ENCODE data around the gene FHL2. TPM values are rescaled to one million over a fixed set of nuclear protein-coding genes. Genes with fewer than 3 reads are reported as not detected.

The FHL2 gene
- total and polyA plus RNA-seq, 12 donors, result 41.2 to 213 (median 103) TPM

- H3K27ac ChIP-seq, result peak overlapping the region in 1 of 5 donors; percentile 66
- WGBS, 4 donors, result 91 to 94% (median 93%) methylated on average over 15 to 20 of the region's 20 CpGs
- H3K9me3 ChIP-seq (replicated peaks in 1 of 3), result no peaks in the 10 kb centered on the region
- DNase-seq, result no peak
- TF ChIP-seq POLR2A (IDR thresholded peaks at IDR 0.05) (no peak), CTCF (IDR thresholded peaks at IDR 0.05) (no peak)
- no peak overlapping the region for H3K4me3 ChIP-seq
- peaks cover 0 to 33% of the 10 kb centered on the region in 2 donors for H3K36me3 ChIP-seq (replicated peaks in 1 of 2)
- intact Hi-C loops (cut with DNase I), result no loop called here
- H3K4me1 ChIP-seq (replicated peaks in 1 of 2), result peaks cover 9 to 56% of the 10 kb centered on the region in 2 donors
- no peaks in the 10 kb centered on the region for H3K27me3 ChIP-seq
These were observed 12.9 kb downstream of the FHL2 start for GRCh38 chr2:105385731-105386540.

- DNase-seq, result no peak
- H3K27ac ChIP-seq, result peak overlapping the region in 2 of 5 donors; percentile 66 to 70
- H3K4me3 ChIP-seq, result no peak overlapping the region
- WGBS, 4 donors, result 77 to 85% (median 82%) methylated on average over 5 of the region's 5 CpGs
- intact Hi-C loops (cut with DNase I), result no loop called here
- H3K36me3 ChIP-seq (replicated peaks in 1 of 2), result peaks cover 0 to 33% of the 10 kb centered on the region in 2 donors
- peaks cover 9 to 65% of the 10 kb centered on the region in 2 donors for H3K4me1 ChIP-seq (replicated peaks in 1 of 2)
- no peaks in the 10 kb centered on the region for H3K27me3 ChIP-seq
- TF ChIP-seq CTCF (IDR thresholded peaks at IDR 0.05), result no peak
- no peak for TF ChIP-seq POLR2A (IDR thresholded peaks at IDR 0.05)
- H3K9me3 ChIP-seq (replicated peaks in 1 of 3), result no peaks in the 10 kb centered on the region
These were observed 14.0 kb downstream of the FHL2 start for GRCh38 chr2:105384861-105385260.

GRCh38 chr2:105384216-105384615, 14.6 kb downstream of the FHL2 start:
- H3K36me3 ChIP-seq (replicated peaks in 1 of 2), result peaks cover 0 to 33% of the 10 kb centered on the region in 2 donors
- H3K4me3 ChIP-seq, result no peak overlapping the region
- peak overlapping the region in 2 of 5 donors; percentile 66 to 70 for H3K27ac ChIP-seq
- no peaks in the 10 kb centered on the region for H3K27me3 ChIP-seq
- 63 to 84% (median 69%) methylated on average over 7 of the region's 7 CpGs for WGBS, 4 donors
- TF ChIP-seq CTCF (IDR thresholded peaks at IDR 0.05) (no peak), POLR2A (IDR thresholded peaks at IDR 0.05) (no peak)
- DNase-seq, result no peak
- peaks cover 11 to 67% of the 10 kb centered on the region in 2 donors for H3K4me1 ChIP-seq (replicated peaks in 1 of 2)
- intact Hi-C loops (cut with DNase I), result no loop called here
- no peaks in the 10 kb centered on the region for H3K9me3 ChIP-seq (replicated peaks in 1 of 3)

GRCh38 chr2:105383432-105384166, 15.3 kb downstream of the FHL2 start:
- TF ChIP-seq POLR2A (IDR thresholded peaks at IDR 0.05), result no peak
- no peaks in the 10 kb centered on the region for H3K9me3 ChIP-seq (replicated peaks in 1 of 3)
- no peak overlapping the region for H3K4me3 ChIP-seq
- peaks cover 5 to 66% of the 10 kb centered on the region in 2 donors for H3K4me1 ChIP-seq (replicated peaks in 1 of 2)
- H3K27me3 ChIP-seq, result no peaks in the 10 kb centered on the region
- peaks cover 0 to 37% of the 10 kb centered on the region in 2 donors for H3K36me3 ChIP-seq (replicated peaks in 1 of 2)
- H3K27ac ChIP-seq, result peak overlapping the region in 2 of 5 donors; percentile 66 to 70
- 30 to 51% (median 44%) methylated on average over 8 of the region's 8 CpGs for WGBS, 4 donors
- intact Hi-C loops (cut with DNase I), result no loop called here
- DNase-seq, result no peak

All from adrenal gland (tissue), 12 donors.